ENCODE data around the gene HTRA3.
A peak's percentile ranks its signal among the peaks of the same experiment; 100 is the strongest.

HTRA3 gene

GRCh38 chr4:8248091-8248490 lies 21.5 kb upstream of the HTRA3 start:
- Histone ChIP-seq H3K27ac (no peak overlapping the region), H3K4me3 (ENCODE audit: low read depth, low read length) (no peak overlapping the region), H3K36me3 (replicated peaks) (no peaks in the 10 kb centered on the region), H3K27me3 (replicated peaks) (no peaks in the 10 kb centered on the region)
- TF ChIP-seq CTCF (IDR thresholded peaks at IDR 0.05; ENCODE audit: low read depth, low read length, missing control alignments) = no peak
- in situ Hi-C loops (cut with HindIII; ENCODE audit: low pct_ligation_motif_present, low sequenced_read_pairs) = no loop called here
- DNase-seq = peak; percentile 18

GRCh38 chr4:8250227-8250626 lies 19.3 kb upstream of the HTRA3 start:
- no peaks in the 10 kb centered on the region for H3K36me3 ChIP-seq (replicated peaks)
- in situ Hi-C loops (cut with HindIII; ENCODE audit: low pct_ligation_motif_present, low sequenced_read_pairs) = loop anchor here (25.0 kb wide), 1 partner anchor 162 kb away; no protein-coding TSS in a partner anchor

GRCh38 chr4:8250637-8251036 lies 18.9 kb upstream of the HTRA3 start:
- H3K27ac ChIP-seq = no peak overlapping the region
- in situ Hi-C loops (cut with HindIII; ENCODE audit: low pct_ligation_motif_present, low sequenced_read_pairs) = loop anchor here (25.0 kb wide), 1 partner anchor 162 kb away; no protein-coding TSS in a partner anchor
- H3K36me3 ChIP-seq (replicated peaks) = no peaks in the 10 kb centered on the region
- DNase-seq = no peak
- no peak for TF ChIP-seq CTCF (IDR thresholded peaks at IDR 0.05; ENCODE audit: low read depth, low read length, missing control alignments)
- H3K4me3 ChIP-seq (ENCODE audit: low read depth, low read length) = no peak overlapping the region
- no peaks in the 10 kb centered on the region for H3K27me3 ChIP-seq (replicated peaks)

More at GRCh38 chr4:8250227-8250626, 19.3 kb upstream of the HTRA3 start:
- TF ChIP-seq CTCF (IDR thresholded peaks at IDR 0.05; ENCODE audit: low read depth, low read length, missing control alignments) = no peak
- no peak for DNase-seq
- no peak overlapping the region for H3K27ac ChIP-seq
- H3K4me3 ChIP-seq (ENCODE audit: low read depth, low read length) = no peak overlapping the region
- H3K27me3 ChIP-seq (replicated peaks) = no peaks in the 10 kb centered on the region

GRCh38 chr4:8251110-8251883 lies 18.3 kb upstream of the HTRA3 start:
- TF ChIP-seq CTCF (IDR thresholded peaks at IDR 0.05; ENCODE audit: low read depth, low read length, missing control alignments) = no peak
- in situ Hi-C loops (cut with HindIII; ENCODE audit: low pct_ligation_motif_present, low sequenced_read_pairs) = loop anchor here (25.0 kb wide), 1 partner anchor 161 kb away; no protein-coding TSS in a partner anchor
- DNase-seq = no peak
- H3K27ac ChIP-seq = no peak overlapping the region
- no peaks in the 10 kb centered on the region for H3K27me3 ChIP-seq (replicated peaks)
- no peaks in the 10 kb centered on the region for H3K36me3 ChIP-seq (replicated peaks)
- H3K4me3 ChIP-seq (ENCODE audit: low read depth, low read length) = no peak overlapping the region

- Histone ChIP-seq H3K4me3 (ENCODE audit: low read depth, low read length) (no peak overlapping the region), H3K27me3 (replicated peaks) (no peaks in the 10 kb centered on the region), H3K27ac (no peak overlapping the region), H3K36me3 (replicated peaks) (no peaks in the 10 kb centered on the region)
- in situ Hi-C loops (cut with HindIII; ENCODE audit: low pct_ligation_motif_present, low sequenced_read_pairs) = loop anchor here (25.0 kb wide), 1 partner anchor 160 kb away; no protein-coding TSS in a partner anchor
- peak; percentile 81 for DNase-seq
- no peak for TF ChIP-seq CTCF (IDR thresholded peaks at IDR 0.05; ENCODE audit: low read depth, low read length, missing control alignments)
Measured at GRCh38 chr4:8252301-8253173, 17.0 kb upstream of the HTRA3 start.
